ENCODE data around the gene LENG1. TPM values are rescaled to one million over a fixed set of nuclear protein-coding genes. Genes with fewer than 3 reads are reported as not detected.

Gene LENG1
- total and polyA plus RNA-seq, 2 experiments from 2014 or later, result 6.9 to 10.2 TPM

DNA sequence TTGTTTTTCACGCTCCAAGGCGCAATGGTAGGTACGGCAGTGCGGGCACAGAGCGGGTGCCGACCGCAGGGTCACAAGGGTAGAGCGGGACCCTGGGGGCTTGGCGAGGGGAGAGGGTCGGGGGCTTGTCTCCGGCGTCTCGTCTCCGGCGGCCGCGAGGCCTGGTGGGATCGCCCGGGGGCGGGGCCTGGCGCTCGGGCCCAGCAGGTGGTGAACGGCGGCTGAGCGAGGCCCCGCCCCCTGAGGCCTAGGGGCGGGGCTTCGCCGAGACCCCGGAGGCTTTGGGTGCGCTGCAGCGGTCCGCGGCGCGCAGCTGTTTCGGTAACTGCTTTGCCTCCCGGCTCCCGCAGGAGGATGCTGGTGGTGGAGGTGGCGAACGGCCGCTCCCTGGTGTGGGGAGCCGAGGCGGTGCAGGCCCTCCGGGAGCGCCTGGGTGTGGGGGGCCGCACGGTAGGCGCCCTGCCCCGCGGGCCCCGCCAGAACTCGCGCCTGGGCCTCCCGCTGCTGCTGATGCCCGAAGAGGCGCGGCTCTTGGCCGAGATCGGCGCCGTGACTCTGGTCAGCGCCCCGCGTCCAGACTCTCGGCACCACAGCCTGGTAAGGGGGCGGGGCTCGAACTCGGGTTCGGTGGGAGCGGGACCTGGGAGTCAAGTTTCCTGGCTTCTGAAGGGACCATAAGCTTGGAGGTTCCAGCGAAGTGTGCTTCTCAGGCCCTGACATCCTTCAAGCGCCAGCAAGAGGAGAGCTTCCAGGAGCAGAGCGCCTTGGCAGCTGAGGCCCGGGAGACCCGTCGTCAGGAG is 31.7 kb upstream of the LENG1 start, which contains the start of gene TSEN34:
Gene TSEN34, plus strand, starts transcription at position 298 of the 800 bp plus-strand sequence. Its CDS starts 57 bp downstream, at position 355.
- Histone ChIP-seq H2AFZ (peak within 1 kb of the TSS; percentile 78), H3K79me2 (ENCODE audit: insufficient read depth) (peaks cover 65% of the 10 kb centered on the region), H3K4me1 (ENCODE audit: insufficient read depth) (peaks cover 11% of the 10 kb centered on the region), H3F3A (ENCODE audit: insufficient read depth) (peaks cover 18% of the 10 kb centered on the region), H4K20me1 (ENCODE audit: insufficient read depth) (no peaks in the 10 kb centered on the region), H3K9me3 (ENCODE audit: low read depth) (no peaks in the 10 kb centered on the region), H3K9ac (peak within 1 kb of the TSS; percentile 94), H3K4me2 (ENCODE audit: unreplicated experiment) (peak within 1 kb of the TSS; percentile 90), H3K27ac (peak within 1 kb of the TSS; percentile 98), H3K27me3 (replicated peaks; ENCODE audit: insufficient read depth) (no peaks in the 10 kb centered on the region), H3K9me2 (ENCODE audit: insufficient read depth) (no peaks in the 10 kb centered on the region), H3K4me3 (peak within 1 kb of the TSS; percentile 86), H3K36me3 (ENCODE audit: low read depth) (peaks cover 6% of the 10 kb centered on the region)
- peak; percentile 90 for DNase-seq
- TF ChIP-seq EZH2 (IDR thresholded peaks at IDR 0.05; ENCODE audit: insufficient read depth, poor library complexity, severe bottlenecking), result no peak
- no peak for TF ChIP-seq EZH2phosphoT487 (IDR thresholded peaks at IDR 0.05; ENCODE audit: insufficient read depth, low read depth)
- in situ Hi-C loops (cut with MboI), result no loop called here
- WGBS, 2 experiments (ENCODE audit: low coverage in 1 of 2, low lambda C conversion rate in 2 of 2, missing lambda C conversion rate in 2 of 2), result 1 to 2% methylated on average over 44 to 68 of the region's 77 CpGs

DNA sequence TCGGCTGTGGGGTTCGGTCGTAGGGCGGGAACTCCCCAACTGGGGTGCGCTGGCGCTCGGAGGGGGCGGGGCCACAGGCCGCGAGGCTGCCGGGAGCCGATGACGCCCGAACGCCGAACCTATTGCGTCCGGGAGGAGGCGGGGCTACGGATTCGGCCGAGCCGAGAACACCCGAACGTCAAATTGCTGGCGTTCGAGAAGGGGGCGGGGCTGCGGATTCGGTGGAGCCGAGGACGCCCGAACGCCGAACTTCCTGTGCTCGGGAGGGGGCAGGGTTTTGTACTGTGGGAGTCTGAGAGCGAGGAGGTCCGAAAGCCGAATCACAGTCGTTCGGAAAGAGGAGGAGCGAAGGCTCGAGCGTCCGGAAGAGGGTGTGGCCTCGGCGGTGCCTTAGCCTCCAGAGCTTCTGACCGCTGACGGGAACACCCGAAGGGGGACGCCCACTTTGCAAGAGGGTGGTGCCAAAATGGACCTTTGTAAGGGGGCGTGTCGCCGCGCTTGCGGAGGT is 31.0 kb upstream of the LENG1 start:
- WGBS, 2 experiments (ENCODE audit: low coverage in 1 of 2, low lambda C conversion rate in 2 of 2, missing lambda C conversion rate in 2 of 2), result 0 to 2% methylated on average over 48 to 56 of the region's 56 CpGs
- in situ Hi-C loops (cut with MboI), result no loop called here
- Histone ChIP-seq H3K9me2 (ENCODE audit: insufficient read depth) (no peaks in the 10 kb centered on the region), H3K9me3 (ENCODE audit: low read depth) (no peaks in the 10 kb centered on the region), H3K36me3 (ENCODE audit: low read depth) (peaks cover 6% of the 10 kb centered on the region), H3K4me1 (ENCODE audit: insufficient read depth) (peaks cover 11% of the 10 kb centered on the region), H3K9ac (peak overlapping the region; percentile 94), H3K4me3 (peak overlapping the region; percentile 86), H3K79me2 (ENCODE audit: insufficient read depth) (peaks cover 70% of the 10 kb centered on the region), H2AFZ (peak overlapping the region; percentile 78), H4K20me1 (ENCODE audit: insufficient read depth) (no peaks in the 10 kb centered on the region), H3K4me2 (ENCODE audit: unreplicated experiment) (peak overlapping the region; percentile 90), H3F3A (ENCODE audit: insufficient read depth) (peaks cover 18% of the 10 kb centered on the region), H3K27ac (peak overlapping the region; percentile 98), H3K27me3 (replicated peaks; ENCODE audit: insufficient read depth) (no peaks in the 10 kb centered on the region)
- TF ChIP-seq EZH2 (IDR thresholded peaks at IDR 0.05; ENCODE audit: insufficient read depth, poor library complexity, severe bottlenecking), result no peak
- DNase-seq, result peak; percentile 100

DNA sequence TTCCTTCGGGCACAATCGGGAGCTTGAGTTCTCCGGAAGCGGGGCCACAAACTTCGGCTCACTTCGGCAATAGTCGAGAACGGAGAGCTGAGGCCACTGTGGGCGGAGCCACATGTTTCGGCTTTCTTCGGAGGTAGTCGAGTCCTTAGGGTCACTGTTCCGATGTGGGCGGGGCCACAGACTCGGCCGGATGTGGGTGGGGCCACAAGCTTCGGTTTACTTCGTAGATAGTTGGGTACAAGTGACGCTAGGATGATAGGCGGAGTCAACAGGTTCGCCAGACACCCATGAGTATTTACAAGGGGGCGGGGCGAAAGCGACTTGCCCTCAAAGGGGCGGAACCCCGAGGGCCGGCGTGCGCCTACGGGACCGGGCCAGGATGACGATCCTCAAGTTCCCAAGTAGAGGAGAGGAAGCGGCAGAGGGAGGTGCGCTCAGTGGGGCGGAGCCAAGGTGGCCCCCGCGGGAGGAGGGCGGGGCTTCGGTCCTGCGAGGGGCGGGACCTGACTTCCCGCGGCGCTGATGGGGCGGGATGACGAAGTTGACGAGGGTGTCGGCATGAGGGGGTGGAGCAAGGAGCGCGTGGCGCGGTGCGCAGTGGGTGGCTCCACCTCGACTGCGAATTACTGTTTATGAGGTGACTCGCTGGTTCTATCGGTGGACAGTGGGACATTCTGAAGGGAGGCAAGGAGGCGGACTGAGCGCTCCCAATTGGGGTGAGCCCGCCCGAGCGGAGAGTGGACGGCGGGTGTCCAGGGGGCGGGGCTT is 30.4 kb upstream of the LENG1 start:
- peaks cover 72% of the 10 kb centered on the region for H3K79me2 ChIP-seq (ENCODE audit: insufficient read depth)
- H3K9me3 ChIP-seq (ENCODE audit: low read depth), result no peaks in the 10 kb centered on the region
- peak overlapping the region; percentile 80 for H2AFZ ChIP-seq
- peaks cover 18% of the 10 kb centered on the region for H3F3A ChIP-seq (ENCODE audit: insufficient read depth)
- H4K20me1 ChIP-seq (ENCODE audit: insufficient read depth), result no peaks in the 10 kb centered on the region
- no peaks in the 10 kb centered on the region for H3K9me2 ChIP-seq (ENCODE audit: insufficient read depth)
- peak; percentile 100 for DNase-seq
- peaks cover 11% of the 10 kb centered on the region for H3K4me1 ChIP-seq (ENCODE audit: insufficient read depth)
- 0 to 1% methylated on average over 38 to 65 of the region's 65 CpGs for WGBS, 2 experiments (ENCODE audit: low coverage in 1 of 2, low lambda C conversion rate in 2 of 2, missing lambda C conversion rate in 2 of 2)
- peak overlapping the region; percentile 94 for H3K9ac ChIP-seq
- peak overlapping the region; percentile 98 for H3K27ac ChIP-seq
- H3K27me3 ChIP-seq (replicated peaks; ENCODE audit: insufficient read depth), result no peaks in the 10 kb centered on the region
- in situ Hi-C loops (cut with MboI), result no loop called here
- H3K4me3 ChIP-seq, result peak overlapping the region; percentile 87
- peak overlapping the region; percentile 59 for H3K4me2 ChIP-seq (ENCODE audit: unreplicated experiment)
- peaks cover 6% of the 10 kb centered on the region for H3K36me3 ChIP-seq (ENCODE audit: low read depth)
- TF ChIP-seq EZH2phosphoT487 (IDR thresholded peaks at IDR 0.05; ENCODE audit: insufficient read depth, low read depth) (no peak), EZH2 (IDR thresholded peaks at IDR 0.05; ENCODE audit: insufficient read depth, poor library complexity, severe bottlenecking) (no peak)

DNA sequence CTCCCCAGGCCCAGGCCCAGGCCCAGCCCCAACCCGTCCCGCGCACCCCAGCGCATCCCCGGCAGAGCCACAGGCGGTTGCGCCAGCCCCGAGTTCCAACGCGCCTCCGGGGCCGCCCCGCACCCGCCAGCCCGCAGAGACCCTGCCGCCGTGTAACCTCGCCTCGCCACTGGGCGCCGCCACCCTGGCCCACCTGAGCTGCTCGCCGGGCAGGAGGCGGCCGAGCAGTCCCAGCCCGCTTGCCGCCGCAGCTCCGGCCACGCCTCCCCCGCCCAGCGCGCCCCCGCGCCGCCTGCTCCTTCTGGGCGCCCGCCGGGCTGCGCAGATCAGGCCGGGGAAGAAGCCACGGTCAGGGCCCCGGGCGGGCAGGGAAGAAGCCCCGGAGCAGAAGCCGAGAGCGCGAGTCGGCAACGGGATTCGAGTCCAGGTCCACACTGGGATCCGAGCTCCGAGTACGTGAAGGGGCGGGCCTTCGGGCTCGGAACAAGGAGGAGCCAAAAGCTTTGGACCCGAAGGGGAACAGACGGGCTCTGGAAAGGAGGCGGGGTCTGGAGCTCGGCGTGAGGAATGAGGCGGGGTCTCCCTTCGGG is 29.7 kb upstream of the LENG1 start, which contains the start of gene MBOAT7:
Gene MBOAT7, minus strand, starts transcription at position 436 of the 590 bp plus-strand sequence. CDS start 1,072 bp downstream, outside the sequence.
- Histone ChIP-seq H3K4me1 (ENCODE audit: insufficient read depth) (peaks cover 11% of the 10 kb centered on the region), H3K9me2 (ENCODE audit: insufficient read depth) (no peaks in the 10 kb centered on the region), H3K27ac (peak within 1 kb of the TSS; percentile 98), H2AFZ (peak within 1 kb of the TSS; percentile 80), H3K4me2 (ENCODE audit: unreplicated experiment) (peak within 1 kb of the TSS; percentile 90), H3K9ac (peak within 1 kb of the TSS; percentile 94), H3K79me2 (ENCODE audit: insufficient read depth) (peaks cover 65% of the 10 kb centered on the region), H3K9me3 (ENCODE audit: low read depth) (no peaks in the 10 kb centered on the region), H3K36me3 (ENCODE audit: low read depth) (peaks cover 6% of the 10 kb centered on the region), H3F3A (ENCODE audit: insufficient read depth) (peaks cover 18% of the 10 kb centered on the region), H3K4me3 (peak within 1 kb of the TSS; percentile 87), H3K27me3 (replicated peaks; ENCODE audit: insufficient read depth) (no peaks in the 10 kb centered on the region), H4K20me1 (ENCODE audit: insufficient read depth) (no peaks in the 10 kb centered on the region)
- in situ Hi-C loops (cut with MboI), result no loop called here
- DNase-seq, result no peak
- 0 to 1% methylated on average over 48 to 64 of the region's 64 CpGs for WGBS, 2 experiments (ENCODE audit: low coverage in 1 of 2, low lambda C conversion rate in 2 of 2, missing lambda C conversion rate in 2 of 2)
- TF ChIP-seq EZH2phosphoT487 (IDR thresholded peaks at IDR 0.05; ENCODE audit: insufficient read depth, low read depth) (no peak), EZH2 (IDR thresholded peaks at IDR 0.05; ENCODE audit: insufficient read depth, poor library complexity, severe bottlenecking) (no peak)

All from GM23248 (cell line).